Dedifferentiated amniotic fluid mesenchymal stem cell (primary cell): Measurements from ENCODE around the gene TVP23C.

Source experiments
- DNase-seq: peaks from one replicate; pipeline ENCODE4 v3.0.0-alpha.2; 2016; ENCODE audit errors: extremely low spot score

The TVP23C gene

GRCh38 chr17:15496735-15497670 is 66.3 kb downstream of the TVP23C start:
- no peak for DNase-seq

GRCh38 chr17:15494821-15495220 is 68.5 kb downstream of the TVP23C start:
- DNase-seq, result no peak

- no peak for DNase-seq
Observed at GRCh38 chr17:15493693-15494035, 69.6 kb downstream of the TVP23C start.

- no peak for DNase-seq
Observed at GRCh38 chr17:15492791-15493692, 70.2 kb downstream of the TVP23C start.

- no peak for DNase-seq
Observed at GRCh38 chr17:15492186-15492585, 71.1 kb downstream of the TVP23C start.

- DNase-seq, result peak; percentile 47
Observed at GRCh38 chr17:15490634-15491261, 72.5 kb downstream of the TVP23C start.

- no peak for DNase-seq
Observed at GRCh38 chr17:15488557-15488956, 74.7 kb downstream of the TVP23C start.

- no peak for DNase-seq
Observed at GRCh38 chr17:15485045-15485444, 78.2 kb downstream of the TVP23C start.

- no peak for DNase-seq
Observed at GRCh38 chr17:15483431-15483830, 79.9 kb downstream of the TVP23C start.

- DNase-seq, result no peak
Observed at GRCh38 chr17:15482476-15482875, 80.8 kb downstream of the TVP23C start.

GRCh38 chr17:15481481-15481880 is 81.8 kb downstream of the TVP23C start:
- DNase-seq, result no peak

- DNase-seq, result no peak
Observed at GRCh38 chr17:15480204-15480603, 83.1 kb downstream of the TVP23C start.

- DNase-seq, result no peak
Observed at GRCh38 chr17:15479703-15480102, 83.6 kb downstream of the TVP23C start.

GRCh38 chr17:15478845-15479244 is 84.4 kb downstream of the TVP23C start:
- DNase-seq, result no peak

- DNase-seq, result no peak
Observed at GRCh38 chr17:15475631-15476354, 87.5 kb downstream of the TVP23C start.

- DNase-seq, result no peak
Observed at GRCh38 chr17:15472891-15473290, 90.4 kb downstream of the TVP23C start.

GRCh38 chr17:15470536-15470935 is 92.7 kb downstream of the TVP23C start:
- DNase-seq, result no peak

GRCh38 chr17:15469260-15469659 is 94.0 kb downstream of the TVP23C start:
- no peak for DNase-seq

- DNase-seq, result no peak
Observed at GRCh38 chr17:15468126-15468525, 95.2 kb downstream of the TVP23C start.

- DNase-seq, result no peak
Observed at GRCh38 chr17:15467592-15467991, 95.7 kb downstream of the TVP23C start, which contains the start of gene CDRT4. Gene CDRT4 (minus strand): TSS chr17:15467621. CDS start chr17:15440238, 27,383 bp downstream.

GRCh38 chr17:15466131-15466530 is 97.2 kb downstream of the TVP23C start:
- no peak for DNase-seq
